ENCODE results near the gene TRPV6.

The TRPV6 gene

DNA sequence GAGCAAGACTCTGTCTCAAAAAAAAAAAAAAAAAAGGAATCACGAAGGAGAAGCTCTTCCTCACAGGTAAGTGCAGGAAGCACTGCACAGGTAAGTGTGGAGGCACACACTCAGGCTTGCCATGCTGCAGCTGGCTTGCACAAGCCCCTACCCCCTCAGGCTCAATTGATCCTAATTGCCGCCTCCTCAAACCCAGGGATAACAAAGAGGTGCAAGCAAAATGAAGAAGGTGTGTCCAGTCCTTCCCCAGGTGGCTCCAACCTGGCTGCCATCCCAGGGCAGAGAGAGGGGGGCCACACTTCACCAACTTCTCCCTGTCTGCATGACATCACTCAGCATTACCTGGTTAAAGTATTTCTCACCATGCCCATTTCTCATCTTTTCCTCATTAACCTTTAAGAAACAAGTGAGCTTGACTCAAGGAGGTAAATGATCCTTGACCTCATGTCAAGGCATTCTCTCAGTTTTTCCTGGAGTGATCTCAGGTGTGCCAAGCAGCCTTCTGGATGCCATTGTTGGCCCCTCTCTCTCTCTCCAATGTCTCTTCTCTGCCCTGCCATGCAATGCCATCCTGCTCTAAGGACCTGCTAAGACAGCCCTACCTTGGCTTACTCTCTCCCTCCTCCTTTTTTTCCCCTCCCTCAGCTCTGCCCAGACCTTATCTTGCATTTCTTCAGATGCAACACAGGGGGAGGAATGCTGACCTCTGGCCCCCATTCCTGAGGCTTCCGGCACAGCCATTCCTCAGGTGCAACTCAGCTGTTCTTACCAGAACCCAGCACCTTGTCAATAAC lies 13.0 kb upstream of the TRPV6 start:
- H3K4me3 ChIP-seq: no peak overlapping the region
- DNase-seq (ENCODE audit: low spot score in 2 of 2): no peak
- no peaks in the 10 kb centered on the region for H3K4me1 ChIP-seq
- no peaks in the 10 kb centered on the region for H3K9me3 ChIP-seq
- H3K36me3 ChIP-seq (replicated peaks): no peaks in the 10 kb centered on the region
- in situ Hi-C loops (cut with MboI; ENCODE audit: low sequenced_read_pairs): no loop called here
- no peaks in the 10 kb centered on the region for H3K27me3 ChIP-seq (ENCODE audit: low read depth)

DNA sequence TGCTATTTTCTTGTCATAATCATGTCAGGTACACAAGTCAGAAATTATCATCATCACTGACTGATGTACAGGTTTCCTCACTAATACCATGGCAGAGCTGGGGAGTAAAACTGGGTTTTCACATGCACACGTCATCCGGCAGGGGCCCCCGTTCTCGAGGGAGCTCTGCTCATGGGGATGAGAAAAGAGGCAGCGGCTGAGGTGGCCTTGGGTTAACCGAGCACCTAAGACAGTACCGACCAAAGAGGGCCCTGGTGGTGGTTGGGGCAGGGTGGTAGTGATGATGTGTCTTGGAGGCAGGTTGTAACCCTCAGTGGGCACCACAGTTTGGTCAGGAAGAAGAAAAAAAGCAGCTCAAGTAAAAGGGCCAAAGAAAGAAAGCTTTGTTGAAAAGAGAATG lies 12.1 kb upstream of the TRPV6 start:
- in situ Hi-C loops (cut with MboI; ENCODE audit: low sequenced_read_pairs): no loop called here

DNA sequence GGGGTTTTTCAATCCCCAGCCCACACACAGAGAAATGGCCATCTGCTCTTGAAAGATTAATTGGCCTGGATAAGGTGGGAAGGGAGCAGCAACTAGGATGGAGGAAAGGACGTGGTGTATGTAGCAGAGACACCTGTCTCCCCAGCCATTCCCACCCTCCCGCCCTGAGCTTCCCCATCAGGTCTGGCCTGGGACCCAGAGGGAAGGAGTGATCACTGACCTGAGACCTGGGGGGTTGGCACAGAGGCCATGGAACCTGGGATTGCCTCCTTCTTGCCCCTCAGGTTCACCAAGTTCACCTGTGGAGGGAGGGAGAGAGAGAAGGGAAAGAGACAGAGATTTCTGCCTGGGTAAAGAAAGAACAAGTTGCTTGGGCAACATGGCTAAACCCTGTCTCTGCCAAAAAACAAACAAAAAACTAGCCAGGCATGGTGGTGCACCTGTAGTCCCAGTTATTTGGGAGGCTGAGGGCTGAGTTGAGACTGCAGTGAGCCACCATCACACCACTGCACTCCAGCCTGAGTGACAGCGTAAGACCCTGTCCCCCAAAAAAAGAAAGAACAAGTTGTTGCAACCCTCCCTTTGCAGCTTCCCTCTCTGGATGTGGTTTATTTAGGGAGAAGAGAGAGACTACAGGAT lies 11.3 kb upstream of the TRPV6 start:
- Histone ChIP-seq H3K9me3 (no peaks in the 10 kb centered on the region), H3K4me1 (no peaks in the 10 kb centered on the region), H3K4me3 (no peak overlapping the region), H3K36me3 (replicated peaks) (no peaks in the 10 kb centered on the region), H3K27me3 (ENCODE audit: low read depth) (no peaks in the 10 kb centered on the region)
- in situ Hi-C loops (cut with MboI; ENCODE audit: low sequenced_read_pairs): no loop called here
- no peak for DNase-seq (ENCODE audit: low spot score in 2 of 2)

More for the DNA sequence above, 12.1 kb upstream of the TRPV6 start:
- Histone ChIP-seq H3K36me3 (replicated peaks) (no peaks in the 10 kb centered on the region), H3K4me1 (no peaks in the 10 kb centered on the region), H3K9me3 (no peaks in the 10 kb centered on the region), H3K4me3 (no peak overlapping the region), H3K27me3 (ENCODE audit: low read depth) (no peaks in the 10 kb centered on the region)
- no peak for DNase-seq (ENCODE audit: low spot score in 2 of 2)

DNA sequence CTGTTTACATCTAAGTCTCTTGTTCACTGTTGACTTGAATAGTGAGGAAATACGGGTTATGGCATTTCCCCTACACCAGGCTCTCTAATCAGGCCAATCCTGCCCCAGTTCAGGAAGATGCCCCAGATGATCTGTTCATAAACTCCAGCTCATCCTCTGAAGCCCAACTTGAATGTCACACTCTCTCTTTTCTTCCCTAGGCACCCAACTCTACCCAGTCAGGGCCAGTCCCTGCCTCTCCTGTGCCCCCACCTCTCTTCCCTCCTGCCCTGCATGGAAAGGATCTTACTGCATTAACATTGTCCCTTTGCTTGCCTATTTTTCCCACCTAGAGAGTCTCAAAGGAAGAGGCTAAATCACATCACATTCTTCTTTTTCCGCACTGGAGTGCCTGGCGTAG lies 10.6 kb upstream of the TRPV6 start:
- in situ Hi-C loops (cut with MboI; ENCODE audit: low sequenced_read_pairs): no loop called here
- Histone ChIP-seq H3K9me3 (no peaks in the 10 kb centered on the region), H3K4me3 (no peak overlapping the region), H3K36me3 (replicated peaks) (no peaks in the 10 kb centered on the region), H3K27me3 (ENCODE audit: low read depth) (no peaks in the 10 kb centered on the region), H3K4me1 (no peaks in the 10 kb centered on the region)
- no peak for DNase-seq (ENCODE audit: low spot score in 2 of 2)

DNA sequence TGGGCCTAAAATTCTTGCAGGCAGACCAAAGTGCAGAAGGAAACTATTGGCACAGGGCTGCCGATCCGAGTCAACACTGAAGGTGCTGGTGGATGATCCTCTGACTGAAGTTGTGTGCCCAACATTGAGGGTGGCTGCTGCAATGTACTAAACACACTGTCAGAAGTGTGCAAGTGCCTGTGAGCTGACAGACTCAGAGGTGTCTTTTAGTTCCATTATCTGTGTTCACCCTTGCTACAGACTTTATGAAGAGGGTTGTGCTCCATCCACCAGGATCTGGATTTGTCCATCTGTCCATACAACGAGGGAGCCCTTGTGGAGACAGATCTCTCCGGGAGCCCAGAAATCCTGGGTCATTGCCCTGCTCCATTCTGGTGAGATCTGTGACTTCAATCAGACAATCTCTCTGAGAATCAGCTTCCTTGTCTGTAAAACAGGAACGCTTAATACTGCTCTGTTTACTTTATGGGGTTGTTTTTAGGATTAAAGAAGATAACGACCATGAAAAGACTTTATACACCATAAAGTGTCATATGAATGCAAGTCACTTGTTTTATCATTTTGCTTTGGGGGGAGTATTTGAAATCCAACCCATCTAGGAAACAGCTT lies 9.5 kb upstream of the TRPV6 start:
- Histone ChIP-seq H3K9me3 (no peaks in the 10 kb centered on the region), H3K4me1 (no peaks in the 10 kb centered on the region), H3K36me3 (replicated peaks) (no peaks in the 10 kb centered on the region), H3K27me3 (ENCODE audit: low read depth) (no peaks in the 10 kb centered on the region), H3K4me3 (no peak overlapping the region)
- in situ Hi-C loops (cut with MboI; ENCODE audit: low sequenced_read_pairs): no loop called here
- no peak for DNase-seq (ENCODE audit: low spot score in 2 of 2)

DNA sequence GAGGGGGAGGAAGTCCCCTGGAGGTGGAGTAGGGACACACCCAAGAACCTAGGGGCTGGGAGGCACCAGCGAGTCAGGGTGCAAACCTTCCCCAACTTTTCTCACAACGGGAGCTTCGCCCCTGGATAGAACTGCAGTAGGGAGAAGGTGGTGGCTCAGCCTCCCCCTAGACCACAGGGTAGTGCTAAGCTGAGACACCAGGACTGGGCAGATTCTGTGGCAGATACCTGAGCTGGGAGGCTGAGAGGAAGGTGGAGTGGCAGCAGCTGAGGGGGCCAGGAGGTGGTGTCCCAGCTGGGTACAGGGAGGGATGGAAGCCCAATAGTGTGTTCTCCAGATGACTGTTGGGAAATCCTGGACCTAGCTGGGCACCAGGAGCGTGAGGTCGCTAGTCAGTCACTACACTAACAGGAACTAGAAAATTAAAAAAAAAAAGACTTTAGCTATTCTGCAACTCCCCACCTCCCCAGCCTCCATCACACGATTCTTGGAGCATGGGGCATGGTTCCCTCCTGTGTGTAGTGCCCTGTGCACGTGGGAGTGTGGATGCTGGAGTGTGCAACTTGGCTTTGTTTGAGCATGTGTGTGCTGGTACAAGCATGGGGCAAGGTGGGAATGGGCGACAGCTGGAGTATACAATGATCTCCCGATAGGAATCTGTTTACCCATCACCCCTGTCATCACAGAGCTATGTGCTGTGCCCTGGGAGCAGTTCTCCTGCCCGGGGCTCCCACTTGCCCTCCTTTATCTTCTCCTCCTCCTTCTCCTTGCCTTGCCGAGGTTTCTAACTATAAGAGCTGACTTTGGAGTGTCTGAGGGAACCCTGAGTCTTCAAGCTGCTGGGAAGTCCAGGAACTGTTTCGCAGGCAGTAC lies 8.8 kb upstream of the TRPV6 start:
- in situ Hi-C loops (cut with MboI; ENCODE audit: low sequenced_read_pairs): no loop called here
- no peak for DNase-seq (ENCODE audit: low spot score in 2 of 2)
- no peaks in the 10 kb centered on the region for H3K9me3 ChIP-seq
- no peaks in the 10 kb centered on the region for H3K27me3 ChIP-seq (ENCODE audit: low read depth)
- H3K36me3 ChIP-seq (replicated peaks): no peaks in the 10 kb centered on the region
- no peak overlapping the region for H3K4me3 ChIP-seq
- H3K4me1 ChIP-seq: no peaks in the 10 kb centered on the region

DNA sequence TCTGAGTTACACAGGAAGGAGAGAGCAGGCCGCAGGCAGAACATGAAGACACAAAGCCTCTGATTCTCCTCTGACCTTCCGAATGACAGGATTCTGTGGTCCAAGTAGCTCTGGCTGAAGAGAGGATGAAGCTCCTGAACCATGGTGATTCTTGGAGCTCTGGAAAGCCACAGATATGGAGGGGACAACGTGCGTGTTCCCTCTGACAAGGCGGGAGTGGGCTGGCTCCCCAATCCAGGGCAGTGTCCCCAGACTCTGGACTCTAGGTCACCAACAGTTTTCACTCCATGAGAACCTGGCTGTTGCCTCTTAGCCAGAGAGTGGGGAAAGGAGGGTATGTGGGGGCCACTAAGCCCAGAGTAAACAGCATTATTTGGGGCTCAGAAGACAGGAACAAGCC lies 7.4 kb upstream of the TRPV6 start:
- H3K36me3 ChIP-seq (replicated peaks): no peaks in the 10 kb centered on the region
- H3K4me1 ChIP-seq: no peaks in the 10 kb centered on the region
- in situ Hi-C loops (cut with MboI; ENCODE audit: low sequenced_read_pairs): no loop called here
- H3K27me3 ChIP-seq (ENCODE audit: low read depth): no peaks in the 10 kb centered on the region
- DNase-seq (ENCODE audit: low spot score in 2 of 2): no peak
- H3K4me3 ChIP-seq: no peak overlapping the region
- H3K9me3 ChIP-seq: no peaks in the 10 kb centered on the region

DNA sequence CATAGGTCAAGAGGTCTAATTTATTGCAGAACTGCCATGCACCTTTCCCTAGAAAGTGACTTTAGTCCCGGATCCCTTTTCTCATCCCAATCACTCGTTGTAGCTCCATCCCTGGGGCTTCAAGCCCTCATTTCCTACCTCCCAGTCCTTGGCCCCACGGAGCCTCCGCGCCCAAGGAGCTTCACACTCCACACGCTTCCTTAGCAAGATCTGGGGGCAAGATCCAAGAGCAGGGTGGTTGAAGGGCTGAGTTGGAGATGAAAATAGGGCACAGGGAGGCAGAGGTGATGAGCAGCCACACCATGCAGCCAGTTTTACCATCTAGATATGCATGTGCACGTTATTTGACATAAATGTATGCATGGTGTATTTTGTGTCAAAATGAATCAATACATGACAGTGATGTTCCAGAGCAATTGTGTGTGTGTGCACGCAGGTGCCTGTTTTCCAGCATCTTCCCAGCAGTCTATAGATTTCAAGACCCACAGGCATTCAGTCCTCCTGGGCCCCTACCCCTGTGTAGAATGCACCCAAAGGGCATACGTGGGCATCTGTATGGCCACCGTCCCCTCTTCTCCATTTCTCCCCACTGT lies 6.0 kb upstream of the TRPV6 start:
- H3K27me3 ChIP-seq (ENCODE audit: low read depth): no peaks in the 10 kb centered on the region
- no peaks in the 10 kb centered on the region for H3K36me3 ChIP-seq (replicated peaks)
- H3K9me3 ChIP-seq: no peaks in the 10 kb centered on the region
- H3K4me3 ChIP-seq: no peak overlapping the region
- no peak for DNase-seq (ENCODE audit: low spot score in 2 of 2)
- no peaks in the 10 kb centered on the region for H3K4me1 ChIP-seq
- in situ Hi-C loops (cut with MboI; ENCODE audit: low sequenced_read_pairs): no loop called here

DNA sequence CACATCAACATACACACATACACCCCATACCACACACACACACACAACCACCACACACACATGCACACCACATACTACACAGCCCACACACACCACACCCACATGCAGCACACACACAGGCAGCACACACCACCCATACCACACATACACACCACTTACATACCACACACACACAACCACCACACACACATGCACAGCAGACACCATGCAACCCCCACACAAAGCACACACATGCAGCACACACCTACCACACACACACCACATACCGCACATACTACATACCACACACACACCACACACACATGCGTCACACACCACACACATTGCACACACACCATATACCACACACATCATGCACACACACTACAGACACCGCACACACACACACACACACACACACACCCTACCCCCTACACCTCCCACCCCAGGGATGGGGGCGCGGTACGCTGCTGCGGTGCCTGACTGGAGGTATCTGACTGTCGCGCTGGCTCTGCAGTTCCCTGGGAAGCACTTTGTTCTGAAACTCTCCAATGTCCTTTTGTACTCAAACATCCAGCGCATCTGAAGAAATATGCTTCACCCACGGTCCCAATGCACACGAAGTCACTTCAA lies 5.4 kb upstream of the TRPV6 start:
- Histone ChIP-seq H3K4me1 (no peaks in the 10 kb centered on the region), H3K9me3 (no peaks in the 10 kb centered on the region), H3K4me3 (no peak overlapping the region), H3K27me3 (ENCODE audit: low read depth) (no peaks in the 10 kb centered on the region), H3K36me3 (replicated peaks) (no peaks in the 10 kb centered on the region)
- in situ Hi-C loops (cut with MboI; ENCODE audit: low sequenced_read_pairs): no loop called here
- no peak for DNase-seq (ENCODE audit: low spot score in 2 of 2)

DNA sequence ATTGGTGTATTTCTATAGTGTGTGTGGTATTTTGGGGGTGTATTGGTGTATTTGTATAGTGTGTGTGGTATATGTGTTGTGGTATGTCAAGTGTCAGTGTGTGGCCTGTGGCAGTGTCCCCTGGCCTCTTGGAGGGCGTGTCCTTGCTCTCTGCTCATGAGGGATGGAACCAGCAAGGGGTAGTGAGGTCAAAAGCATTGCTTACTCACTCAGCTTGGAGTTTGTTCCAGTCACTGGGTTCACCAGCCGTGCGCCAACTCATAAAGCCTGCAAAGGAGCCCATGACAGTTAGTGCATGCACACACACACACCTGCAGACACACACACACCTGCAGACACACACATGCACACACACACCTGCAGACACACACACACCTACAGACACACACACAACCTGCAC lies 4.3 kb upstream of the TRPV6 start:
- H3K4me3 ChIP-seq: no peak overlapping the region
- H3K36me3 ChIP-seq (replicated peaks): no peaks in the 10 kb centered on the region
- no peaks in the 10 kb centered on the region for H3K27me3 ChIP-seq (ENCODE audit: low read depth)
- DNase-seq (ENCODE audit: low spot score in 2 of 2): no peak
- H3K4me1 ChIP-seq: no peaks in the 10 kb centered on the region
- in situ Hi-C loops (cut with MboI; ENCODE audit: low sequenced_read_pairs): no loop called here
- H3K9me3 ChIP-seq: no peaks in the 10 kb centered on the region

DNA sequence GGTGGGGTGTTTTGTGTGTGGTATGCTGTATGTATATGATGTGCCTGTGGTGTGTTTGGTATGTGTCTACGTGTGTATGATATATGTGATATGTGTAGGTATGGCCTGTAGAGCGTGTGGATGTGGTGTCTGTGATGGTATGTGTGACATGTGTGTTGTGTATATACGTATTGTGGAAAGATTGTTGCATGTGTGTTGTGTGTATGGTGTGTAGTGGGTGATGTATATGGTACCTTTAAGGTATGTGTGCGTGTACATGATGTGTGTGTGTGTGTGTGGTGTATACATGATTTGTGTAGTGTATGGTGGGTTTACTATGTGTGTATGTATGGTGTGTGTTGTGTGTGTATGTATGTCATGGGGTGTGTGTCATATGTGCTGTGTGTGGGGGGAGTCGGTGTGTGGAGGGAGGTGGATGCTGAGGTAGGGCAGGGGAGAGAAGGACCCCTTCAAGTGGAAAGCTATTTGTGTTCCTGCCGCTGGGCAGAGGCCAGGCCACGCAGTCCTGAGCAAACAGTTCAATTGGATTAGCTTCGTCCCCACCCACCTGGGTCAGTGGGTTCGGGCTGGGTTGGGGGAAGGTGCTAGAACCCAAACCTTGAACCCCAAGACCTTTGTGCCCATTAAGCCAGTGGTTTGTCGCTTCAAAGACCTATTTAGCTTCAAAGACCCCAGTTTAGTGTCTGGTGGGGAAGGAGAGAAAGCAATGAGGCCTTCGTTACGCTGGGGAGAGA lies 1.9 kb upstream of the TRPV6 start:
- H3K36me3 ChIP-seq (replicated peaks): no peaks in the 10 kb centered on the region
- in situ Hi-C loops (cut with MboI; ENCODE audit: low sequenced_read_pairs): no loop called here
- no peaks in the 10 kb centered on the region for H3K27me3 ChIP-seq (ENCODE audit: low read depth)
- H3K4me1 ChIP-seq: no peaks in the 10 kb centered on the region
- no peak for DNase-seq (ENCODE audit: low spot score in 2 of 2)
- no peaks in the 10 kb centered on the region for H3K9me3 ChIP-seq
- no peak overlapping the region for H3K4me3 ChIP-seq

DNA sequence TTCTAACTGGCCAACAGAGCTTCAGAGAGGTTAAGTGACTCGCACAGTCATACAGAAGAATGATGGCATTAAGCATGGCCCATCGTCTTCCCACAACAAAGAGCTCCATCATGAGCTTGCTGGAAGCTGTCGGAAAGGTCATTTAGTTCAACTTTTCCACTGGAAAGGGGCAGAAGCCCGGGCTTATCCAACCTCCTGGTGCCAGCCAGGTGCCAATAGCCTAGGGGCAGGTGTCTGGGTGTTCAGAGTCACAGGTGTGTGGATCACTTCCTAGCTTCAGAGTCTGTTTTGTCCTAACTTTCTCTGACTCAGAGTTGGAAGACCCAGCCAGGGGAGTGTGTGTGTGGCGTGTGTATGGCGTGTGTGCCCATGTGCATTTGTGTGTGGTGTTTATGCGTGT lies 1.3 kb upstream of the TRPV6 start:
- no peaks in the 10 kb centered on the region for H3K9me3 ChIP-seq
- H3K4me3 ChIP-seq: no peak overlapping the region
- H3K36me3 ChIP-seq (replicated peaks): no peaks in the 10 kb centered on the region
- H3K27me3 ChIP-seq (ENCODE audit: low read depth): no peaks in the 10 kb centered on the region
- in situ Hi-C loops (cut with MboI; ENCODE audit: low sequenced_read_pairs): no loop called here
- DNase-seq (ENCODE audit: low spot score in 2 of 2): no peak
- H3K4me1 ChIP-seq: no peaks in the 10 kb centered on the region

DNA sequence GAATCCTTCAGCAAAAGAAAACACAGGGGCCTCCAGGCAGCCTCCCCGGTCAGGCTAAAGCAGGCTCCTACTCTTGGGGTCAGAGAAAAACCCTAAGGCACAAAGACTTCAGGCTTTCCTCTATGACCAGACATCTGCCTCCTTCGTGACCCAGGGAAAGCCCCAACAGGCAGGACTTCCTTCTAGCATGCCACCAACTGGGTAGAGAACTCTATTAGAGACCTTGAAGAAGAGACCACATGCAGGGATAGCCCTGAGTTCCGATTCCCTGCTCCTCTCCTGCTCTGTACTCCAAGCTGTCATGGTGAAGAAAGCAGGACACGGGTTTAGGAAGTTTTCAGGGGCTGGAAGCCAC lies 1.3 kb downstream of the TRPV6 start:
- H3K4me3 ChIP-seq: no peak overlapping the region
- H3K9me3 ChIP-seq: no peaks in the 10 kb centered on the region
- peaks cover 4% of the 10 kb centered on the region for H3K27me3 ChIP-seq (ENCODE audit: low read depth)
- no peaks in the 10 kb centered on the region for H3K36me3 ChIP-seq (replicated peaks)
- in situ Hi-C loops (cut with MboI; ENCODE audit: low sequenced_read_pairs): no loop called here
- DNase-seq (ENCODE audit: low spot score in 2 of 2): no peak
- H3K4me1 ChIP-seq: no peaks in the 10 kb centered on the region

Data from HAP-1 (cell line).